Hepatocyte (in vitro differentiated cells): ENCODE data around the gene TOMM6. TPM values are rescaled to one million over a fixed set of nuclear protein-coding genes. Genes with fewer than 3 reads are reported as not detected.

Experiments used
- DNase-seq: peaks from one replicate; pipeline ENCODE4 v3.0.0-alpha.2; 2016; ENCODE audit warnings: low spot score
- H2AFZ ChIP-seq: fragments of 200-600 bp; sonication (generic); 2 replicates; pipeline ENCODE4 v1.6.0; 2016; ENCODE audit warnings: antibody characterized with exemption, mild to moderate bottlenecking
- H3K27ac ChIP-seq: fragments of 200-600 bp; sonication (generic); 2 replicates; pipeline ENCODE4 v1.5.1; 2016; ENCODE audit warnings: mild to moderate bottlenecking
- H3K27me3 ChIP-seq: fragments of 200-600 bp; sonication (generic); 2 replicates; pipeline ENCODE4 v1.6.1; 2016
- H3K36me3 ChIP-seq: fragments of 200-600 bp; sonication (generic); replicated peaks from 2 replicates; pipeline ENCODE4 v1.5.1; 2016; ENCODE audit warnings: low read depth; ENCODE audit not compliant: insufficient read depth
- H3K4me1 ChIP-seq: fragments of 200-600 bp; sonication (generic); 2 replicates; pipeline ENCODE4 v1.5.1; 2016; ENCODE audit warnings: mild to moderate bottlenecking, moderate library complexity; ENCODE audit not compliant: insufficient read depth
- H3K4me2 ChIP-seq: fragments of 200-600 bp; sonication (generic); 2 replicates; pipeline ENCODE4 v1.6.0; 2016
- H3K4me3 ChIP-seq: fragments of 200-600 bp; sonication (generic); 2 replicates; pipeline ENCODE4 v1.5.1; 2016; ENCODE audit warnings: mild to moderate bottlenecking
- H3K79me2 ChIP-seq: fragments of 200-600 bp; sonication (generic); 2 replicates; pipeline ENCODE4 v1.6.0; 2017; ENCODE audit warnings: mild to moderate bottlenecking
- H3K9me2 ChIP-seq: fragments of 200-600 bp; sonication (generic); replicated peaks from 2 replicates; pipeline ENCODE4 v1.6.0; 2017; ENCODE audit warnings: mild to moderate bottlenecking; ENCODE audit not compliant: insufficient read depth
- H3K9me3 ChIP-seq: fragments of 200-600 bp; sonication (generic); 2 replicates; pipeline ENCODE4 v1.5.1; 2016; ENCODE audit warnings: low read depth, mild to moderate bottlenecking
- H4K20me1 ChIP-seq: fragments of 200-600 bp; sonication (generic); 2 replicates; pipeline ENCODE4 v1.6.0; 2016; ENCODE audit warnings: mild to moderate bottlenecking; ENCODE audit not compliant: insufficient read depth, poor library complexity, severe bottlenecking
- EZH2 ChIP-seq: fragments of 200-600 bp; sonication (generic); IDR thresholded peaks from 2 replicates; pipeline ENCODE4 v1.6.1; 2016; ENCODE audit warnings: antibody characterized with exemption, mild to moderate bottlenecking, borderline replicate concordance
- EZH2phosphoT487 ChIP-seq: fragments of 200-600 bp; sonication (generic); IDR thresholded peaks from one replicate; pipeline ENCODE4 v1.6.1; 2018; ENCODE audit warnings: antibody characterized with exemption, mild to moderate bottlenecking, low read depth, moderate library complexity; ENCODE audit not compliant: unreplicated experiment, severe bottlenecking
- WGBS: methylation state at CpG from one replicate; pipeline ENCODE4 v1.1.6; 2016; ENCODE audit warnings: low lambda C conversion rate; ENCODE audit errors: missing lambda C conversion rate; 5-methylcytosine and 5-hydroxymethylcytosine counted together
- polyA plus RNA-seq: library from polyadenylated mRNA; unstranded; fragments of >200 nt; fragmentation: Nextera tagmentation; extraction: Ambion mirVana; gene quantifications from 2 replicates; pipeline ENCODE4 v1.2.1, GENCODE V29; 2016
- total RNA-seq: library from RNA; depleted of rRNA; stranded (reverse); fragments of >200 nt; gene quantifications from 2 replicates; pipeline ENCODE4 v1.2.3, GENCODE V29; 2014
- TF ChIP-seq, protein P1 (sequence below): fragments of 200-600 bp; sonication (generic); IDR thresholded peaks from 2 replicates; pipeline ENCODE4 v1.5.1; 2016; ENCODE audit warnings: antibody characterized with exemption, mild to moderate bottlenecking; ENCODE audit not compliant: poor library complexity

The TOMM6 gene
- total and polyA plus RNA-seq, 2 experiments from 2014 or later, result 127 to 211 TPM

- no peak overlapping the region for H3K27ac ChIP-seq
- H3K79me2 ChIP-seq, result no peaks in the 10 kb centered on the region
- TF ChIP-seq EZH2phosphoT487 (no peak), EZH2 (no peak)
- TF ChIP-seq, protein P1, sequence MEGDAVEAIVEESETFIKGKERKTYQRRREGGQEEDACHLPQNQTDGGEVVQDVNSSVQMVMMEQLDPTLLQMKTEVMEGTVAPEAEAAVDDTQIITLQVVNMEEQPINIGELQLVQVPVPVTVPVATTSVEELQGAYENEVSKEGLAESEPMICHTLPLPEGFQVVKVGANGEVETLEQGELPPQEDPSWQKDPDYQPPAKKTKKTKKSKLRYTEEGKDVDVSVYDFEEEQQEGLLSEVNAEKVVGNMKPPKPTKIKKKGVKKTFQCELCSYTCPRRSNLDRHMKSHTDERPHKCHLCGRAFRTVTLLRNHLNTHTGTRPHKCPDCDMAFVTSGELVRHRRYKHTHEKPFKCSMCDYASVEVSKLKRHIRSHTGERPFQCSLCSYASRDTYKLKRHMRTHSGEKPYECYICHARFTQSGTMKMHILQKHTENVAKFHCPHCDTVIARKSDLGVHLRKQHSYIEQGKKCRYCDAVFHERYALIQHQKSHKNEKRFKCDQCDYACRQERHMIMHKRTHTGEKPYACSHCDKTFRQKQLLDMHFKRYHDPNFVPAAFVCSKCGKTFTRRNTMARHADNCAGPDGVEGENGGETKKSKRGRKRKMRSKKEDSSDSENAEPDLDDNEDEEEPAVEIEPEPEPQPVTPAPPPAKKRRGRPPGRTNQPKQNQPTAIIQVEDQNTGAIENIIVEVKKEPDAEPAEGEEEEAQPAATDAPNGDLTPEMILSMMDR, result no peak
- H3K36me3 ChIP-seq, result no peaks in the 10 kb centered on the region
- no peaks in the 10 kb centered on the region for H3K9me3 ChIP-seq
- H2AFZ ChIP-seq, result no peak overlapping the region
- 97% methylated on average over 25 of the region's 30 CpGs for WGBS
- no peaks in the 10 kb centered on the region for H3K9me2 ChIP-seq
- H3K27me3 ChIP-seq, result no peaks in the 10 kb centered on the region
- no peak overlapping the region for H3K4me2 ChIP-seq
- peaks cover 27% of the 10 kb centered on the region for H3K4me1 ChIP-seq
- H4K20me1 ChIP-seq, result no peaks in the 10 kb centered on the region
- no peak overlapping the region for H3K4me3 ChIP-seq
- DNase-seq, result no peak
Measured at GRCh38 chr6:41770381-41771057, 17.0 kb upstream of the TOMM6 start.

- peaks cover 27% of the 10 kb centered on the region for H3K4me1 ChIP-seq
- 96% methylated on average over 29 of the region's 29 CpGs for WGBS
- no peak for TF ChIP-seq EZH2
- TF ChIP-seq EZH2phosphoT487, result no peak
- TF ChIP-seq, protein P1, result no peak
- H3K9me3 ChIP-seq, result no peaks in the 10 kb centered on the region
- H3K27ac ChIP-seq, result no peak overlapping the region
- H3K4me3 ChIP-seq, result no peak overlapping the region
- DNase-seq, result no peak
- H2AFZ ChIP-seq, result no peak overlapping the region
- H3K4me2 ChIP-seq, result no peak overlapping the region
- H3K9me2 ChIP-seq, result no peaks in the 10 kb centered on the region
- H3K79me2 ChIP-seq, result no peaks in the 10 kb centered on the region
- no peaks in the 10 kb centered on the region for H3K36me3 ChIP-seq
- H3K27me3 ChIP-seq, result no peaks in the 10 kb centered on the region
- H4K20me1 ChIP-seq, result no peaks in the 10 kb centered on the region
Measured at GRCh38 chr6:41771058-41771983, 16.2 kb upstream of the TOMM6 start.

DNA sequence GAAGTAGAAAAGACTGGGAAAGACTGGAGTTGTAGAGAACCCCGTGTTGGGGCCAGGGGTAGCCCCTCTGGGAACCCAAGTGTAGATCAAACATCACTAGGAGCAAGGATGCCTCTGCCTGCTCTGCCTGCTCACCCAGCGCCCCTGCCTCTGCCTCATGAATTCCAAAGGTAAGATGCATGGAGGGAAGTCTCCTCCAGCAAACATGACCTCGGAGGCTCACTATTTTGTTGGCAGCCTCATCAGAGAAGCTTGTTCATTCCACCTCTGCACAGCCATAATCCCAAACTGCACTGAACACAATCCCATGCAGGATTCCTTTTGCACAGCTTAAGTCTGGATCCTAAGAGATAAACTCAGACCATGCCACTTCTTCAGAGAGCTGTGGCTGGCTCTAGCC is 12.7 kb upstream of the TOMM6 start:
- 94% methylated on average over 3 of the region's 3 CpGs for WGBS
- Histone ChIP-seq H3K36me3 (no peaks in the 10 kb centered on the region), H3K4me1 (peaks cover 8% of the 10 kb centered on the region)

More for the DNA sequence above, 12.7 kb upstream of the TOMM6 start:
- no peak overlapping the region for H2AFZ ChIP-seq
- no peak for DNase-seq
- H3K4me3 ChIP-seq, result no peak overlapping the region
- no peak overlapping the region for H3K27ac ChIP-seq
- no peak overlapping the region for H3K4me2 ChIP-seq
- no peaks in the 10 kb centered on the region for H3K27me3 ChIP-seq
- peaks cover 11% of the 10 kb centered on the region for H3K79me2 ChIP-seq
- no peaks in the 10 kb centered on the region for H4K20me1 ChIP-seq
- no peaks in the 10 kb centered on the region for H3K9me2 ChIP-seq
- TF ChIP-seq, protein P1, result no peak
- no peak for TF ChIP-seq EZH2phosphoT487
- TF ChIP-seq EZH2, result no peak
- no peaks in the 10 kb centered on the region for H3K9me3 ChIP-seq
